ENCODE data around the gene NTN1.

NTN1 gene

DNA sequence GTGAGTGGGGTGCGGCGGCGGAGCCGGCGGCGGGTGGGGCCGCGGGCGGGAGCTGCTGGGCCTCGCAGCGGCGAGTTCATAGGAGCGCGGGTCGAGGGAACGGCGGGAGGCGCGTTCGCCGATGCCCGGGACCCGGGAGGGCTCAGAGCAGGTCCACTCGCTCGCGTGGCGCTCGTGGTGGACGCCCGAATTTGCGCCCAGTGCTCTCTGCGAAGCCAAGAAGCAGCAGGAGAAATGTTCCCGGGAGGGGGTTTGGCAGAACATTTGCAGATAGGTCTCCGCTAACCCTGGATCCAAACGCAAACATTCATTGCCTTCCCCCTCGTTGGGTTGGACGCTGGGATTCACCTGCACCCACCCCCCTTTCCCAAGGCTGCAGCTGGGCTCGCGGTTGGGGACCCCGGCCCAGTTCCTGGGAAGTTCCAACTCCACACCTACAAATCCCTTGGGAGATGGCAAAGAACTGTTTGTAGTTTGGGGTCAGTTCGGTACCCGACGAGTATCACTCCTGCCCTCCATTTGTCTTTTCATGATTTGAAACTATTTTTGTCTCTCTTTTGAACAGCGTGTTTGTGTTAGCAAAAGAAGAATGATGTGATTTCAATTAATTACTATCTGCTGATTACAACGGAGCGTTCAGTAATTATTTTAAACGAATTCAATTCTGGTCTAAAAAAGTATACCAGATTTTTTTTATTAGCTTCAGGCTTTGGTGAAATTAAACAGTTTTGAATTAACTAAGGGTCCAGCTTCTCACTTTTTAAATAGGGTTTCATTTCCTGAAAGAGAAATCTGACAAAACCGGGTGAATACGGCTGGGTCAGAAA lies 2.3 kb downstream of the NTN1 start (continued):
- TF ChIP-seq, protein P1, sequence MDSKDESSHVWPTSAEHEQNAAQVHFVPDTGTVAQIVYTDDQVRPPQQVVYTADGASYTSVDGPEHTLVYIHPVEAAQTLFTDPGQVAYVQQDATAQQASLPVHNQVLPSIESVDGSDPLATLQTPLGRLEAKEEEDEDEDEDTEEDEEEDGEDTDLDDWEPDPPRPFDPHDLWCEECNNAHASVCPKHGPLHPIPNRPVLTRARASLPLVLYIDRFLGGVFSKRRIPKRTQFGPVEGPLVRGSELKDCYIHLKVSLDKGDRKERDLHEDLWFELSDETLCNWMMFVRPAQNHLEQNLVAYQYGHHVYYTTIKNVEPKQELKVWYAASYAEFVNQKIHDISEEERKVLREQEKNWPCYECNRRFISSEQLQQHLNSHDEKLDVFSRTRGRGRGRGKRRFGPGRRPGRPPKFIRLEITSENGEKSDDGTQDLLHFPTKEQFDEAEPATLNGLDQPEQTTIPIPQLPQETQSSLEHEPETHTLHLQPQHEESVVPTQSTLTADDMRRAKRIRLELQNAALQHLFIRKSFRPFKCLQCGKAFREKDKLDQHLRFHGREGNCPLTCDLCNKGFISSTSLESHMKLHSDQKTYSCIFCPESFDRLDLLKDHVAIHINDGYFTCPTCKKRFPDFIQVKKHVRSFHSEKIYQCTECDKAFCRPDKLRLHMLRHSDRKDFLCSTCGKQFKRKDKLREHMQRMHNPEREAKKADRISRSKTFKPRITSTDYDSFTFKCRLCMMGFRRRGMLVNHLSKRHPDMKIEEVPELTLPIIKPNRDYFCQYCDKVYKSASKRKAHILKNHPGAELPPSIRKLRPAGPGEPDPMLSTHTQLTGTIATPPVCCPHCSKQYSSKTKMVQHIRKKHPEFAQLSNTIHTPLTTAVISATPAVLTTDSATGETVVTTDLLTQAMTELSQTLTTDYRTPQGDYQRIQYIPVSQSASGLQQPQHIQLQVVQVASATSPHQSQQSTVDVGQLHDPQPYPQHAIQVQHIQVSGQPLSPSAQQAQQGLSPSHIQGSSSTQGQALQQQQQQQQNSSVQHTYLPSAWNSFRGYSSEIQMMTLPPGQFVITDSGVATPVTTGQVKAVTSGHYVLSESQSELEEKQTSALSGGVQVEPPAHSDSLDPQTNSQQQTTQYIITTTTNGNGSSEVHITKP (tag by site-specific recombination; IDR thresholded peaks at IDR 0.05), result no peak

DNA sequence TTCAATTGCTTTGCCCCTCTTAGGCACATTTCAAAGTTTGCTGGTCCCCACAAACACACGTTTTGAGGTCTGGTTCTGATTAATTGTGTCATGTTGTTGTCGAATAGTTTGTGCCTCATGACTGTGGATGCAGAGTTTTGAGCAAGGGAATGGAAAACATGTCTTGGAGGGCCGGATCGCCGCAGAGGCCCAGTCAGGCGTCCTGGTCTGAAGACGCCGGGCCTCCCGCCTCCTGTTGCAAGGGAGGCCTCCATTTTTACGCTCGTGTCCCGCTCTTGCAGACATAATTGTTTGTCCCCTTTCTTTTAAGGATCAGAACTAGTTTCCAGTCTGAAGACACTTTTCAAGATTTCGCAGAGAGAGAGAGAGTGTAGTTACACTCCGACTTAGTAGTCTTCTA lies 3.2 kb downstream of the NTN1 start:
- H3K9me3 ChIP-seq (ENCODE audit: control insufficient read depth, insufficient read depth, low read depth, low read length), result no peaks in the 10 kb centered on the region
- H3K4me1 ChIP-seq (ENCODE audit: control insufficient read depth, insufficient read depth, low read length), result peaks cover 34% of the 10 kb centered on the region
- CTCF ChIA-PET, result interaction anchor here (0.7 kb wide), 1 partner anchor 31 kb away, joined by 3 read pairs; no protein-coding TSS in a partner anchor
- POLR2A ChIA-PET, result no interaction called here
- H3K4me3 ChIP-seq (ENCODE audit: low read depth, low read length), result no peak overlapping the region
- H3K36me3 ChIP-seq (ENCODE audit: control insufficient read depth in 2 of 2, insufficient read depth in 1 of 2, low read length in 2 of 2), result peaks cover 0 to 15% of the 10 kb centered on the region in 2 experiments; a peak in 1 of 3 replicates
- TF ChIP-seq EGR2 (tag by site-specific recombination; IDR thresholded peaks at IDR 0.05; ENCODE audit: low read depth), result no peak
- no peak for TF ChIP-seq ZNF76 (tag by site-specific recombination; IDR thresholded peaks at IDR 0.05; ENCODE audit: borderline replicate concordance, low read depth)
- no peak for TF ChIP-seq ZNF530 (tag by site-specific recombination; IDR thresholded peaks at IDR 0.05; ENCODE audit: low read depth)
- no peak for TF ChIP-seq AEBP2 (tag by site-specific recombination; IDR thresholded peaks at IDR 0.05; ENCODE audit: borderline replicate concordance)
- no peak for TF ChIP-seq ZNF548 (tag by site-specific recombination; IDR thresholded peaks at IDR 0.05)
- TF ChIP-seq ZXDB (tag by site-specific recombination; IDR thresholded peaks at IDR 0.05), result no peak
- TF ChIP-seq ZNF521 (tag by site-specific recombination; IDR thresholded peaks at IDR 0.05), result no peak
- TF ChIP-seq ZNF266 (tag by site-specific recombination; IDR thresholded peaks at IDR 0.05; ENCODE audit: low read depth), result no peak
- no peak for TF ChIP-seq ZNF670 (tag by site-specific recombination; IDR thresholded peaks at IDR 0.05; ENCODE audit: low read depth)
- TF ChIP-seq ZBTB11 (tag by site-specific recombination; conservative IDR thresholded peaks at IDR 0.05; ENCODE audit: low read depth), result no peak
- no peak for TF ChIP-seq ZSCAN4 (tag by site-specific recombination; IDR thresholded peaks at IDR 0.05)
- TF ChIP-seq REPIN1 (tag by site-specific recombination; IDR thresholded peaks at IDR 0.05; ENCODE audit: low read depth), result no peak
- TF ChIP-seq, protein P2, sequence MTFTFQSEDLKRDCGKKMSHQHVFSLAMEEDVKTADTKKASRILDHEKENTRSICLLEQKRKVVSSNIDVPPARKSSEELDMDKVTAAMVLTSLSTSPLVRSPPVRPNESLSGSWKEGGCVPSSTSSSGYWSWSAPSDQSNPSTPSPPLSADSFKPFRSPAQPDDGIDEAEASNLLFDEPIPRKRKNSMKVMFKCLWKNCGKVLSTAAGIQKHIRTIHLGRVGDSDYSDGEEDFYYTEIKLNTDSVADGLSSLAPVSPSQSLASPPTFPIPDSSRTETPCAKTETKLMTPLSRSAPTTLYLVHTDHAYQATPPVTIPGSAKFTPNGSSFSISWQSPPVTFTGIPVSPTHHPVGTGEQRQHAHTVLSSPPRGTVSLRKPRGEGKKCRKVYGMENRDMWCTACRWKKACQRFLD (tag by site-specific recombination; IDR thresholded peaks at IDR 0.05), result no peak
- no peak for TF ChIP-seq ZNF24 (tag by site-specific recombination; IDR thresholded peaks at IDR 0.05)
- TF ChIP-seq TRIM28 (IDR thresholded peaks at IDR 0.05; ENCODE audit: borderline replicate concordance, low read length), result no peak
- TF ChIP-seq SCRT2 (tag by site-specific recombination; IDR thresholded peaks at IDR 0.05), result no peak
- no peak for TF ChIP-seq HIC1 (tag by site-specific recombination; IDR thresholded peaks at IDR 0.05)
- TF ChIP-seq ZNF221 (tag by site-specific recombination; IDR thresholded peaks at IDR 0.05; ENCODE audit: borderline replicate concordance), result no peak
- H3K27ac ChIP-seq (ENCODE audit: extremely low read depth, low read depth, low read length), result no peak overlapping the region

All from HEK293 (cell line).